K562 (cell line): ENCODE measurements around the gene APBB2. TPM values are rescaled to one million over a fixed set of nuclear protein-coding genes. Genes with fewer than 3 reads are reported as not detected.

Experiments used
- ATAC-seq: fragments of 200-7000 bp; cut with Tn5 transposase; 3 replicates; pipeline ENCODE4 v1.9.1; 2020; ENCODE audit warnings: moderate library complexity
- BruUV-seq: library from RNA; stranded (reverse); fragments of 400-500 nt; replicated peaks from 2 replicates; lab custom pipeline; 2021; lab: Mats Ljungman, UMichigan
- CTCF ChIA-PET: fragments of 300-600 bp; formaldehyde crosslinking; extraction: SDS; loops from one replicate; lab custom pipeline; 2021; ENCODE audit warnings: low intra/inter-chr PET ratio; lab: Yijun Ruan, JAX
- POLR2A ChIA-PET: fragments of 300-600, 350-650 bp; sonication (Branson Sonifier 250); formaldehyde crosslinking; extraction: SDS; loops from one replicate; lab custom pipeline; 2021; ENCODE audit warnings: antibody characterized with exemption, inconsistent platforms; lab: Yijun Ruan, JAX
- DNase-seq, 4 experiments: peaks; one replicate each; pipeline versions ENCODE4 v3.0.0 to v3.0.0-alpha.2; 2011 to 2018; ENCODE audit warnings: low spot score in 3 of 4, mixed read lengths in 3 of 4; ENCODE audit errors: extremely low read depth in 1 of 4
- FAIRE-seq: peaks from 2 replicates; lab custom pipeline; 2011; peaks lifted over from hg19 to GRCh38; lab: Jason Lieb, UNC
- H2AFZ ChIP-seq: 2 replicates; pipeline ENCODE4 v1.6.0; 2011; ENCODE audit warnings: low read depth, low read length, control low read depth, inconsistent platforms
- H3K27ac ChIP-seq: fragments of 200-600 bp; 3 replicates; pipeline ENCODE4 v1.8.0; 2011; ENCODE audit warnings: low read depth, mild to moderate bottlenecking, control low read depth, inconsistent platforms, low read length, moderate library complexity, mixed read lengths; ENCODE audit errors: extremely low read depth
- H3K27me3 ChIP-seq, 2 experiments: fragments of 300-600 bp in 1 of 2; 2 replicates in 1 of 2; 3 replicates in 1 of 2; pipeline versions ENCODE4 v1.6.0 to v1.8.0; 2011; ENCODE audit warnings: inconsistent platforms in 2 of 2, low read length in 2 of 2, mild to moderate bottlenecking in 1 of 2, mixed read lengths in 1 of 2, moderate library complexity in 1 of 2; ENCODE audit not compliant: control insufficient read depth in 2 of 2, insufficient read depth in 2 of 2
- H3K36me3 ChIP-seq: fragments of 300-600 bp; 3 replicates; pipeline ENCODE4 v1.8.0; 2011; ENCODE audit warnings: mild to moderate bottlenecking, low read length, inconsistent platforms; ENCODE audit not compliant: control insufficient read depth, insufficient read depth
- H3K4me1 ChIP-seq, 2 experiments: fragments of 200-600 bp in 1 of 2; replicated peaks in 1 of 2; 2 replicates in 1 of 2; 3 replicates in 1 of 2; pipeline versions ENCODE4 v1.5.1 to v1.8.0; 2011; ENCODE audit warnings: inconsistent platforms in 2 of 2, low read length in 2 of 2, mild to moderate bottlenecking in 1 of 2, mixed read lengths in 1 of 2, moderate library complexity in 1 of 2; ENCODE audit not compliant: control insufficient read depth in 2 of 2, insufficient read depth in 2 of 2
- H3K4me2 ChIP-seq: 2 replicates; pipeline ENCODE4 v1.6.1; 2011; ENCODE audit warnings: low read length, control low read depth, inconsistent platforms, mixed read lengths; ENCODE audit not compliant: insufficient read depth
- H3K4me3 ChIP-seq: fragments of 200-600 bp; sonication (generic), shearing (Covaris generic); 2 replicates; pipeline ENCODE4 v1.5.1; 2016; ENCODE audit warnings: control low read depth, inconsistent platforms
- H3K79me2 ChIP-seq: fragments of 200-600 bp; 3 replicates; pipeline ENCODE4 v1.8.0; 2011; ENCODE audit warnings: low read length, inconsistent platforms; ENCODE audit not compliant: control insufficient read depth, insufficient read depth
- H3K9ac ChIP-seq, 2 experiments: 2 replicates each; pipeline versions ENCODE4 v1.6.0 to v1.6.1; 2011; ENCODE audit warnings: low read depth in 2 of 2, low read length in 2 of 2, control low read depth in 1 of 2, inconsistent platforms in 1 of 2, mild to moderate bottlenecking in 1 of 2, mixed read lengths in 1 of 2; ENCODE audit not compliant: insufficient read depth in 1 of 2
- H3K9me1 ChIP-seq: one replicate; pipeline ENCODE4 v1.6.0; 2011; ENCODE audit warnings: inconsistent platforms, mild to moderate bottlenecking, low read length, moderate library complexity; ENCODE audit not compliant: control insufficient read depth, insufficient read depth
- H3K9me3 ChIP-seq: replicated peaks from 2 replicates; pipeline ENCODE4 v1.5.1; 2011; ENCODE audit warnings: low read depth, low read length, inconsistent platforms; ENCODE audit not compliant: control insufficient read depth, insufficient read depth
- H4K20me1 ChIP-seq: replicated peaks from 2 replicates; pipeline ENCODE4 v1.6.1; 2011; ENCODE audit warnings: low read length, inconsistent platforms, mixed read lengths; ENCODE audit not compliant: control insufficient read depth, insufficient read depth
- HMG20B ChIP-seq: fragments of 250-450 bp; sonication (Bioruptor Pico); IDR thresholded peaks from 2 replicates; pipeline ENCODE4 v1.5.0; 2021; ENCODE audit warnings: mild to moderate bottlenecking
- NBN ChIP-seq: fragments of 450-650 bp; IDR thresholded peaks from 2 replicates; pipeline ENCODE4 v1.6.1; 2016; ENCODE audit warnings: low read depth, mild to moderate bottlenecking
- NELFE ChIP-seq: IDR thresholded peaks from 2 replicates; pipeline ENCODE4 v1.6.1; 2011; ENCODE audit warnings: mild to moderate bottlenecking; ENCODE audit not compliant: insufficient read depth, insufficient read length
- NFYB ChIP-seq: IDR thresholded peaks from 2 replicates; pipeline ENCODE4 v1.6.1; 2011; ENCODE audit warnings: mild to moderate bottlenecking, moderate library complexity; ENCODE audit not compliant: insufficient read length; ENCODE audit errors: extremely low read depth
- ZNF253 ChIP-seq: fragments of 250-450 bp; sonication (Bioruptor Pico); conservative IDR thresholded peaks from 2 replicates; pipeline ENCODE4 v1.6.1; 2021; ENCODE audit warnings: mild to moderate bottlenecking
- WGBS: fragments of 100-300 bp; shearing (Covaris generic); methylation state at CpG from one replicate; pipeline ENCODE4 v1.1.6; 2016; ENCODE audit warnings: low coverage, mixed read lengths; ENCODE audit not compliant: insufficient coverage; ENCODE audit errors: missing lambda C conversion rate; 5-methylcytosine and 5-hydroxymethylcytosine counted together
- in situ Hi-C: fragments of 300-500 bp; cut with MboI; formaldehyde crosslinking; loops from 4 replicates; pipeline ENCODE4 v1.15.0; 2018; ENCODE audit warnings: inconsistent platforms, mixed read lengths
- intact Hi-C: fragments of 100-400 bp; cut with micrococcal nuclease; formaldehyde crosslinking; loops from 2 replicates; pipeline ENCODE4 v1.14.2; 2022
- polyA plus RNA-seq, 8 experiments: library from polyadenylated mRNA; depleted of rRNA in 4 of 8; stranded (reverse) in 5 of 8; unstranded in 3 of 8; fragments of >200 nt; fragmentation: Nextera tagmentation in 2 of 8; fragmentation: Illumina TruSeq in 1 of 8; extraction: Ambion mirVana in 2 of 8; extraction: Trizol in 1 of 8; gene quantifications; 2 replicates each; pipeline versions ENCODE4 v1.2.1 to v1.2.3, GENCODE V29; 2011 to 2014; ENCODE audit warnings: inconsistent platforms in 1 of 8, missing spikeins in 1 of 8
- total RNA-seq, 7 experiments: library from RNA; depleted of rRNA in 6 of 7; stranded (reverse); fragments of >200 nt in 6 of 7; fragmentation: Illumina TruSeq in 2 of 7; extraction: Trizol in 2 of 7; gene quantifications; 2 replicates each; pipeline versions ENCODE4 v1.2.1 to v1.2.3, GENCODE V29; 2011 to 2021; ENCODE audit warnings: low replicate concordance in 1 of 7
- TF ChIP-seq, protein P1 (sequence below): fragments of 250-450 bp; sonication (Bioruptor Pico); IDR thresholded peaks from 2 replicates; pipeline ENCODE4 v1.4.0; 2020

APBB2 gene
- total and polyA plus RNA-seq, 9 of the 15 experiments (the other 6 are each of a cell fraction or from before 2014, with no cell fraction given): 0.08 to 2.1 (median 1.4) TPM

DNA sequence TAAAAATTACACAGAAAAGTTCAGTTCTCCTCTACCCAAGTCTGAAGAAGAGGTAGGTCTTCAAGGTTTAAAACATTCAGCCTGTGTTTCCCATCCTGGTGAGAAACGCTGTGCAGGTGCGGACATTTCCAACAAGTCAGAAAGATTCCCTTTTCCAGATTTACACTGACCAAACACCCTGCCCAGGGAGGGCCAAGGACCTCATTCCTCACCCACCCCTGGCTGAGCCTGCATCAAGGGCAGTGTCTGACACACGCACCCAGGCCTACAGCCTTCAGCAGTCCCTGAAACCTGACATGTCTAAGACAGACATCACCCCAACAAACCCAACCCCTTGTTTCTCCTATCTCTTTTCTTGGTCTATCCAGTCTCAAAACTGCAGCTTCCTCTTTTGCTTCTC, 105.9 kb downstream of the APBB2 start:
- 0% methylated on average over 3 of the region's 3 CpGs for WGBS
- Histone ChIP-seq H3K4me2 (no peak overlapping the region), H3K9me1 (no peaks in the 10 kb centered on the region), H3K27ac (no peak overlapping the region), H3K27me3 (no peaks in the 10 kb centered on the region), H3K79me2 (no peaks in the 10 kb centered on the region), H2AFZ (no peak overlapping the region), H3K4me1 (no peaks in the 10 kb centered on the region; a peak in 1 of 5 replicates), H4K20me1 (no peaks in the 10 kb centered on the region), H3K9me3 (no peaks in the 10 kb centered on the region), H3K9ac (no peak overlapping the region), H3K4me3 (no peak overlapping the region), H3K36me3 (no peaks in the 10 kb centered on the region)
- no peak for DNase-seq
- TF ChIP-seq, protein P1, sequence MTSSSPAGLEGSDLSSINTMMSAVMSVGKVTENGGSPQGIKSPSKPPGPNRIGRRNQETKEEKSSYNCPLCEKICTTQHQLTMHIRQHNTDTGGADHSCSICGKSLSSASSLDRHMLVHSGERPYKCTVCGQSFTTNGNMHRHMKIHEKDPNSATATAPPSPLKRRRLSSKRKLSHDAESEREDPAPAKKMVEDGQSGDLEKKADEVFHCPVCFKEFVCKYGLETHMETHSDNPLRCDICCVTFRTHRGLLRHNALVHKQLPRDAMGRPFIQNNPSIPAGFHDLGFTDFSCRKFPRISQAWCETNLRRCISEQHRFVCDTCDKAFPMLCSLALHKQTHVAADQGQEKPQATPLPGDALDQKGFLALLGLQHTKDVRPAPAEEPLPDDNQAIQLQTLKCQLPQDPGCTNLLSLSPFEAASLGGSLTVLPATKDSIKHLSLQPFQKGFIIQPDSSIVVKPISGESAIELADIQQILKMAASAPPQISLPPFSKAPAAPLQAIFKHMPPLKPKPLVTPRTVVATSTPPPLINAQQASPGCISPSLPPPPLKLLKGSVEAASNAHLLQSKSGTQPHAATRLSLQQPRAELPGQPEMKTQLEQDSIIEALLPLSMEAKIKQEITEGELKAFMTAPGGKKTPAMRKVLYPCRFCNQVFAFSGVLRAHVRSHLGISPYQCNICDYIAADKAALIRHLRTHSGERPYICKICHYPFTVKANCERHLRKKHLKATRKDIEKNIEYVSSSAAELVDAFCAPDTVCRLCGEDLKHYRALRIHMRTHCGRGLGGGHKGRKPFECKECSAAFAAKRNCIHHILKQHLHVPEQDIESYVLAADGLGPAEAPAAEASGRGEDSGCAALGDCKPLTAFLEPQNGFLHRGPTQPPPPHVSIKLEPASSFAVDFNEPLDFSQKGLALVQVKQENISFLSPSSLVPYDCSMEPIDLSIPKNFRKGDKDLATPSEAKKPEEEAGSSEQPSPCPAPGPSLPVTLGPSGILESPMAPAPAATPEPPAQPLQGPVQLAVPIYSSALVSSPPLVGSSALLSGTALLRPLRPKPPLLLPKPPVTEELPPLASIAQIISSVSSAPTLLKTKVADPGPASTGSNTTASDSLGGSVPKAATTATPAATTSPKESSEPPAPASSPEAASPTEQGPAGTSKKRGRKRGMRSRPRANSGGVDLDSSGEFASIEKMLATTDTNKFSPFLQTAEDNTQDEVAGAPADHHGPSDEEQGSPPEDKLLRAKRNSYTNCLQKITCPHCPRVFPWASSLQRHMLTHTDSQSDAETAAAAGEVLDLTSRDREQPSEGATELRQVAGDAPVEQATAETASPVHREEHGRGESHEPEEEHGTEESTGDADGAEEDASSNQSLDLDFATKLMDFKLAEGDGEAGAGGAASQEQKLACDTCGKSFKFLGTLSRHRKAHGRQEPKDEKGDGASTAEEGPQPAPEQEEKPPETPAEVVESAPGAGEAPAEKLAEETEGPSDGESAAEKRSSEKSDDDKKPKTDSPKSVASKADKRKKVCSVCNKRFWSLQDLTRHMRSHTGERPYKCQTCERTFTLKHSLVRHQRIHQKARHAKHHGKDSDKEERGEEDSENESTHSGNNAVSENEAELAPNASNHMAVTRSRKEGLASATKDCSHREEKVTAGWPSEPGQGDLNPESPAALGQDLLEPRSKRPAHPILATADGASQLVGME (CRISPR knock-in tag): no peak
- TF ChIP-seq ZNF253 (CRISPR knock-in tag): no peak
- TF ChIP-seq HMG20B (CRISPR knock-in tag): no peak
- no peak for TF ChIP-seq NBN
- TF ChIP-seq NELFE: no peak
- TF ChIP-seq NFYB: no peak
- no peak for ATAC-seq
- POLR2A ChIA-PET: no interaction called here
- no peak for FAIRE-seq
- no TSS peak for BruUV-seq
- in situ Hi-C loops (no loop called here), intact Hi-C loops (no loop called here)
- CTCF ChIA-PET: no interaction called here
